ENCODE results near the gene ZNF497. TPM values are rescaled to one million over a fixed set of nuclear protein-coding genes. Genes with fewer than 3 reads are reported as not detected.
A peak's percentile ranks its signal among the peaks of the same experiment; 100 is the strongest.

ZNF497 gene
- total and polyA plus RNA-seq, 2 of the 13 experiments (the other 11 are each of a cell fraction or from before 2014, with no cell fraction given) = 1.5 to 1.9 TPM

DNA sequence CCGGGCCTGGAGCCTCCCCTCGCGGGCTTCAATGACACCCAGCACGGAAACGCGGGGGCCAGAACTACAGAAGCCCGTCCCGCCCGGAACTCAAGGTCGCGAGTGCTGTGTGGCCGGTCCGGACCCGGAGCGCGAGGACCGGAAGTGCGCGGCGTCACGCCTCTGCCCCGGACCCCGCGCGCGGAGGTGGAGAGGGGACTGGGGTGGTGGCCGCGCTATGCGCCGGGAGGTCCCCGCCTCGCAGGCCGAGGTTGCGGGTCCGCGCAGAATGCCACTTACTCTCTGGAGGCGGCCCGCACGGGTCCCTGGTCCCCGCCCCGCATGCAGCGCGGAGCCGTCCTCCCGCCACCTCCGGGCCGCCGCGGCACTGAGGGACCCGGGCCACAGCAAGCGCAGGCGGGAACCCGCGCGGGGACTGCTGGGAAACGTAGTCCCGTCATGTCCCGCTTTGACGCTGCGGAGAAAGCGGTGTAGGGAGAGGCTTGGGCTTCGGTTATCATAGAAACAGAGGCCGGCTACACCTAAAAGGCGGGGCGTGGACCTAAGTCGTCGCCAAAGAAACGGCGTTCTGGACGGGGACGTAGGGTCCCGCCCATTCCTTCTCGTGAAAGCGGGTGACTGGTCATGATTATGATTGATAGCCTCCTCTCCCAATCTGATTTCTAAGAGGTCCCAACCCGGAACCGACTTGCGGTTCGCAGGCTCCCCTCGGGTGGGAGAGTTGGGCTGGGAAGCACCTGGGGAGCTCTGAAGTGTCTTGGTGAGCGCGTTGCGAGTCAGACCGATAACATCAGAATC lies 18.3 kb upstream of the ZNF497 start, which contains the start of gene ZNF837 (continued):
- TF ChIP-seq TMF1 (CRISPR knock-in tag; IDR thresholded peaks at IDR 0.05; ENCODE audit: low read depth) (peak; percentile 90), CHD2 (IDR thresholded peaks at IDR 0.05; ENCODE audit: low read depth, low read length) (no peak), ZFP82 (CRISPR knock-in tag; IDR thresholded peaks at IDR 0.05; ENCODE audit: borderline replicate concordance) (0 out of 2 replicates have a peak, but pooled peaks have one; percentile 82), HOXA3 (CRISPR knock-in tag; IDR thresholded peaks at IDR 0.05) (peak; percentile 96), PCBP1 (IDR thresholded peaks at IDR 0.05; ENCODE audit: borderline replicate concordance, low read depth, low read length) (peak; percentile 75; the same call in 1 of the 2 replicates), ZBTB20 (CRISPR knock-in tag; IDR thresholded peaks at IDR 0.05; ENCODE audit: borderline replicate concordance, low read depth) (peak; percentile 82; the same call in 1 of the 2 replicates), FOXA1 (IDR thresholded peaks at IDR 0.05) (no peak), FOXA1 (CRISPR knock-in tag; IDR thresholded peaks at IDR 0.05) (peak; percentile 57; the same call in 1 of the 2 replicates), ZFP37 (CRISPR knock-in tag; IDR thresholded peaks at IDR 0.05; ENCODE audit: borderline replicate concordance) (no peak), ZBTB37 (CRISPR knock-in tag; IDR thresholded peaks at IDR 0.05) (no peak), ZSCAN31 (CRISPR knock-in tag; IDR thresholded peaks at IDR 0.05; ENCODE audit: low read depth) (peak; percentile 57; the same call in 1 of the 2 replicates), ZBTB1 (CRISPR knock-in tag; IDR thresholded peaks at IDR 0.05; ENCODE audit: borderline replicate concordance) (no peak), NCOR1 (IDR thresholded peaks at IDR 0.05; ENCODE audit: borderline replicate concordance, low read length) (peak; percentile 70; the same call in 1 of the 2 replicates), NFIC (IDR thresholded peaks at IDR 0.05; ENCODE audit: low read length) (no peak), NR2F2 (IDR thresholded peaks at IDR 0.05; ENCODE audit: borderline replicate concordance, low read depth) (no peak), ELF3 (CRISPR knock-in tag; IDR thresholded peaks at IDR 0.05) (peak; percentile 86), RNF2 (conservative IDR thresholded peaks at IDR 0.05; ENCODE audit: low read depth) (0 out of 2 replicates have a peak, but pooled peaks have one; percentile 72), TEF (CRISPR knock-in tag; IDR thresholded peaks at IDR 0.05) (no peak; the same call in 1 of the 2 replicates), ZNF24 (IDR thresholded peaks at IDR 0.05) (peak; percentile 26; the same call in 1 of the 2 replicates), MEIS2 (CRISPR knock-in tag; IDR thresholded peaks at IDR 0.05) (peak; percentile 75), SMYD3 (CRISPR knock-in tag; IDR thresholded peaks at IDR 0.05) (no peak; the same call in 1 of the 2 replicates), ZNF446 (CRISPR knock-in tag; IDR thresholded peaks at IDR 0.05) (peak; percentile 78)
- TF ChIP-seq, protein P1, sequence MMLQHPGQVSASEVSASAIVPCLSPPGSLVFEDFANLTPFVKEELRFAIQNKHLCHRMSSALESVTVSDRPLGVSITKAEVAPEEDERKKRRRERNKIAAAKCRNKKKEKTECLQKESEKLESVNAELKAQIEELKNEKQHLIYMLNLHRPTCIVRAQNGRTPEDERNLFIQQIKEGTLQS (CRISPR knock-in tag; IDR thresholded peaks at IDR 0.05) = peak; percentile 71
- TF ChIP-seq, protein P2, sequence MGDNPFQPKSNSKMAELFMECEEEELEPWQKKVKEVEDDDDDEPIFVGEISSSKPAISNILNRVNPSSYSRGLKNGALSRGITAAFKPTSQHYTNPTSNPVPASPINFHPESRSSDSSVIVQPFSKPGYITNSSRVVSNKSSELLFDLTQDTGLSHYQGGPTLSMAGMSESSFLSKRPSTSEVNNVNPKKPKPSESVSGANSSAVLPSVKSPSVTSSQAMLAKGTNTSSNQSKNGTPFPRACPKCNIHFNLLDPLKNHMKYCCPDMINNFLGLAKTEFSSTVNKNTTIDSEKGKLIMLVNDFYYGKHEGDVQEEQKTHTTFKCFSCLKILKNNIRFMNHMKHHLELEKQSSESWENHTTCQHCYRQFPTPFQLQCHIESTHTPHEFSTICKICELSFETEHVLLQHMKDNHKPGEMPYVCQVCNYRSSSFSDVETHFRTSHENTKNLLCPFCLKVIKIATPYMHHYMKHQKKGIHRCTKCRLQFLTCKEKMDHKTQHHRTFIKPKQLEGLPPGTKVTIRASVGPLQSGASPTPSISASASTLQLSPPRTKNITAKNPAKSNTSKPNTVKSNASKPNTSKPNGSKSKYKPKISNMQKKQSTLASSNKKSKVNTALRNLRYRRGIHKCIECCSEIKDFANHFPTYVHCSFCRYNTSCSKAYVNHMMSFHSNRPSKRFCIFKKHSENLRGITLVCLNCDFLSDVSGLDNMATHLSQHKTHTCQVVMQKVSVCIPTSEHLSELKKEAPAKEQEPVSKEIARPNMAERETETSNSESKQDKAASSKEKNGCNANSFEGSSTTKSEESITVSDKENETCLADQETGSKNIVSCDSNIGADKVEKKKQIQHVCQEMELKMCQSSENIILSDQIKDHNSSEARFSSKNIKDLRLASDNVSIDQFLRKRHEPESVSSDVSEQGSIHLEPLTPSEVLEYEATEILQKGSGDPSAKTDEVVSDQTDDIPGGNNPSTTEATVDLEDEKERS (CRISPR knock-in tag; IDR thresholded peaks at IDR 0.05) = peak; percentile 33; the same call in 1 of the 2 replicates
